ENCODE results near the gene PYGM.

- TF ChIP-seq EZH2 (IDR thresholded peaks at IDR 0.05; ENCODE audit: borderline replicate concordance, low read depth, low read length, severe bottlenecking): no peak
- no peak for TF ChIP-seq POLR2AphosphoS5 (IDR thresholded peaks at IDR 0.05; ENCODE audit: insufficient read depth, low read depth, low read length)
- TF ChIP-seq CTCF (IDR thresholded peaks at IDR 0.05; ENCODE audit: extremely low read depth in 1 of 2, insufficient read depth in 1 of 2, low read depth in 1 of 2, low read length in 2 of 2): no peak
- no peak for TF ChIP-seq MYC (IDR thresholded peaks at IDR 0.05; ENCODE audit: low read depth, low read length)
- TF ChIP-seq MAX (IDR thresholded peaks at IDR 0.05; ENCODE audit: insufficient read depth, insufficient read length): no peak
- TF ChIP-seq POLR2A (IDR thresholded peaks at IDR 0.05; ENCODE audit: low read depth, low read length): no peak
- TF ChIP-seq GATA2 (IDR thresholded peaks at IDR 0.05; ENCODE audit: insufficient read depth, insufficient read length, low read depth, low read length): no peak
- no peak for TF ChIP-seq JUN (IDR thresholded peaks at IDR 0.05; ENCODE audit: borderline replicate concordance, insufficient read depth, insufficient read length, low read depth)
Measured at GRCh38 chr11:64742087-64742888, 17.5 kb downstream of the PYGM start.

All from endothelial cell of umbilical vein (primary cell).